Measurements from ENCODE around the gene CEP70. TPM values are rescaled to one million over a fixed set of nuclear protein-coding genes. Genes with fewer than 3 reads are reported as not detected.

CEP70 gene
- polyA plus RNA-seq, 2 of the 4 experiments (the other 2 are of a cell fraction), result 16.5 to 17.1 TPM

- CTCF ChIA-PET, result interaction anchor here (1.5 to 2.7 kb wide), 3 partner anchors 10 to 466 kb away, joined by 4 to 12 read pairs (median 9); no protein-coding TSS in a partner anchor
- TF ChIP-seq CEBPB (IDR thresholded peaks at IDR 0.05) (no peak), MAX (IDR thresholded peaks at IDR 0.05) (no peak), POLR2A (IDR thresholded peaks at IDR 0.05; ENCODE audit: low read length) (no peak), HMGXB4 (CRISPR knock-in tag; IDR thresholded peaks at IDR 0.05; ENCODE audit: borderline replicate concordance) (no peak), RCOR1 (IDR thresholded peaks at IDR 0.05; ENCODE audit: low read depth, low read length) (no peak), CHD2 (IDR thresholded peaks at IDR 0.05; ENCODE audit: low read length, partially characterized antibody) (no peak), TP53 (CRISPR knock-in tag; IDR thresholded peaks at IDR 0.05) (no peak), ZSCAN20 (CRISPR knock-in tag; IDR thresholded peaks at IDR 0.05) (no peak), JUN (IDR thresholded peaks at IDR 0.05) (no peak), FOSB (CRISPR knock-in tag; IDR thresholded peaks at IDR 0.05) (no peak), SMC3 (IDR thresholded peaks at IDR 0.05) (no peak), HOXA7 (CRISPR knock-in tag; IDR thresholded peaks at IDR 0.05) (no peak), RAD21 (conservative IDR thresholded peaks at IDR 0.05 in 1 of 2, IDR thresholded peaks at IDR 0.05 in 1 of 2) (no peak), ESRRA (IDR thresholded peaks at IDR 0.05; ENCODE audit: borderline replicate concordance, low read length) (no peak), ELK1 (IDR thresholded peaks at IDR 0.05; ENCODE audit: low read depth, low read length) (no peak), PBX3 (IDR thresholded peaks at IDR 0.05) (no peak), BHLHE40 (IDR thresholded peaks at IDR 0.05; ENCODE audit: low read depth, low read length) (no peak)
- POLR2A ChIA-PET, result no interaction called here
- 91% methylated on average over 7 of the region's 7 CpGs for WGBS (ENCODE audit: missing lambda C conversion rate)
- H3K4me3 ChIP-seq, result no peak overlapping the region
- H3K4me1 ChIP-seq, result no peaks in the 10 kb centered on the region
- no peak for DNase-seq (ENCODE audit: low read depth in 1 of 2, low spot score in 1 of 2)
- no peak overlapping the region for H3K27ac ChIP-seq
- no peaks in the 10 kb centered on the region for H3K9me3 ChIP-seq
- no peak for ATAC-seq
- FAIRE-seq, result no peak
- no peak overlapping the region for H3K4me2 ChIP-seq
Measured at GRCh38 chr3:138450181-138450580, 143.9 kb downstream of the CEP70 start.

- H3K9me3 ChIP-seq, result no peaks in the 10 kb centered on the region
- WGBS (ENCODE audit: missing lambda C conversion rate), result 91% methylated on average over 3 of the region's 3 CpGs
- no peak overlapping the region for H3K4me3 ChIP-seq
- FAIRE-seq (no peak), DNase-seq (ENCODE audit: low read depth in 1 of 2, low spot score in 1 of 2) (no peak), ATAC-seq (no peak)
- H3K4me2 ChIP-seq, result no peak overlapping the region
- CTCF ChIA-PET, result interaction anchor here (1.0 to 2.7 kb wide), 2 partner anchors 32 to 467 kb away, joined by 4 to 12 read pairs; no protein-coding TSS in a partner anchor
- H3K27ac ChIP-seq, result no peak overlapping the region
- POLR2A ChIA-PET, result no interaction called here
- no peaks in the 10 kb centered on the region for H3K4me1 ChIP-seq
- TF ChIP-seq CTCF (IDR thresholded peaks at IDR 0.05), result no peak
- TF ChIP-seq ZSCAN20 (CRISPR knock-in tag; IDR thresholded peaks at IDR 0.05), result no peak
- TF ChIP-seq HOXA7 (CRISPR knock-in tag; IDR thresholded peaks at IDR 0.05), result no peak
- no peak for TF ChIP-seq FOSB (CRISPR knock-in tag; IDR thresholded peaks at IDR 0.05)
- TF ChIP-seq EHF (CRISPR knock-in tag; IDR thresholded peaks at IDR 0.05), result no peak
- TF ChIP-seq ESRRA (IDR thresholded peaks at IDR 0.05; ENCODE audit: borderline replicate concordance, low read length), result no peak
- no peak for TF ChIP-seq HOXB13 (CRISPR knock-in tag; IDR thresholded peaks at IDR 0.05; ENCODE audit: low read depth)
- no peak for TF ChIP-seq JUN (IDR thresholded peaks at IDR 0.05)
- no peak for TF ChIP-seq TFCP2L1 (CRISPR knock-in tag; IDR thresholded peaks at IDR 0.05)
Measured at GRCh38 chr3:138449490-138449889, 144.6 kb downstream of the CEP70 start.
